Lower leg skin (tissue), 4 donors: ENCODE data around the gene DDR1. TPM values are rescaled to one million over a fixed set of nuclear protein-coding genes. Genes with fewer than 3 reads are reported as not detected.

Experiments used
- DNase-seq, 2 donors: peaks; one replicate each; pipeline ENCODE4 v3.0.0-alpha.2; 2019; ENCODE audit warnings: low spot score in 2 of 2
- H3K4me3 ChIP-seq: fragments of 200-600 bp; sonication (generic); 2 replicates; pipeline ENCODE4 v1.5.1; 2017; ENCODE audit warnings: mild to moderate bottlenecking, low read depth; ENCODE audit not compliant: poor library complexity, severe bottlenecking
- POLR2A ChIP-seq, 2 donors: fragments of 450-650 bp; IDR thresholded peaks; one replicate each; pipeline ENCODE4 v1.6.1; 2016 to 2017; ENCODE audit warnings: antibody characterized with exemption in 2 of 2, mild to moderate bottlenecking in 1 of 2, moderate library complexity in 1 of 2
- WGBS, 2 donors: methylation state at CpG; one replicate each; pipeline ENCODE4 v1.1.5; 2018; 5-methylcytosine and 5-hydroxymethylcytosine counted together
- intact Hi-C: fragments of 100-400 bp; cut with DNase I; formaldehyde crosslinking; loops from one replicate; pipeline ENCODE4 v1.15.0; 2023; ENCODE audit warnings: low total_unique reads
- total RNA-seq, 4 donors: library from RNA; depleted of rRNA; stranded (reverse); fragments of >200 nt; gene quantifications; one replicate each; pipeline ENCODE4 v1.1.0, GENCODE V29; 2016
- TF ChIP-seq, protein P1 (sequence below), 3 donors: fragments of 450-650 bp; IDR thresholded peaks; one replicate each; pipeline ENCODE4 v1.5.1; 2016; ENCODE audit warnings: antibody characterized with exemption in 3 of 3, mild to moderate bottlenecking in 3 of 3, moderate library complexity in 2 of 3

Gene DDR1
- total RNA-seq, 4 donors from 2014 or later: 140 to 221 (median 194) TPM

GRCh38 chr6:30875244-30876038 is 8.9 kb upstream of the DDR1 start:
- 56 to 63% methylated on average over 18 of the region's 18 CpGs for WGBS, 2 donors
- no peak overlapping the region for H3K4me3 ChIP-seq
- intact Hi-C loops: loop anchor here (5.0 to 10.0 kb wide), 2 partner anchors 48 to 131 kb away; partner anchors contain the start of genes FLOT1 and IER3
- no peak for TF ChIP-seq POLR2A (IDR thresholded peaks at IDR 0.05)
- TF ChIP-seq, protein P1, sequence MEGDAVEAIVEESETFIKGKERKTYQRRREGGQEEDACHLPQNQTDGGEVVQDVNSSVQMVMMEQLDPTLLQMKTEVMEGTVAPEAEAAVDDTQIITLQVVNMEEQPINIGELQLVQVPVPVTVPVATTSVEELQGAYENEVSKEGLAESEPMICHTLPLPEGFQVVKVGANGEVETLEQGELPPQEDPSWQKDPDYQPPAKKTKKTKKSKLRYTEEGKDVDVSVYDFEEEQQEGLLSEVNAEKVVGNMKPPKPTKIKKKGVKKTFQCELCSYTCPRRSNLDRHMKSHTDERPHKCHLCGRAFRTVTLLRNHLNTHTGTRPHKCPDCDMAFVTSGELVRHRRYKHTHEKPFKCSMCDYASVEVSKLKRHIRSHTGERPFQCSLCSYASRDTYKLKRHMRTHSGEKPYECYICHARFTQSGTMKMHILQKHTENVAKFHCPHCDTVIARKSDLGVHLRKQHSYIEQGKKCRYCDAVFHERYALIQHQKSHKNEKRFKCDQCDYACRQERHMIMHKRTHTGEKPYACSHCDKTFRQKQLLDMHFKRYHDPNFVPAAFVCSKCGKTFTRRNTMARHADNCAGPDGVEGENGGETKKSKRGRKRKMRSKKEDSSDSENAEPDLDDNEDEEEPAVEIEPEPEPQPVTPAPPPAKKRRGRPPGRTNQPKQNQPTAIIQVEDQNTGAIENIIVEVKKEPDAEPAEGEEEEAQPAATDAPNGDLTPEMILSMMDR (IDR thresholded peaks at IDR 0.05): no peak
- DNase-seq: peak; percentile 49 to 85

GRCh38 chr6:30876039-30876730 is 8.1 kb upstream of the DDR1 start:
- DNase-seq: peak; percentile 69 to 75
- no peak overlapping the region for H3K4me3 ChIP-seq
- intact Hi-C loops: loop anchor here (5.0 to 10.0 kb wide), 2 partner anchors 49 to 131 kb away; partner anchors contain the start of genes FLOT1 and IER3
- TF ChIP-seq POLR2A (IDR thresholded peaks at IDR 0.05): no peak
- TF ChIP-seq, protein P1 (IDR thresholded peaks at IDR 0.05): no peak
- WGBS, 2 donors: 35 to 44% methylated on average over 4 of the region's 4 CpGs

GRCh38 chr6:30877419-30878262 is 6.7 kb upstream of the DDR1 start:
- TF ChIP-seq, protein P1 (IDR thresholded peaks at IDR 0.05): peak in 1 of 3 donors; percentile 85
- TF ChIP-seq POLR2A (IDR thresholded peaks at IDR 0.05): no peak
- intact Hi-C loops: loop anchor here (5.0 to 10.0 kb wide), 2 partner anchors 50 to 133 kb away; partner anchors contain the start of genes FLOT1 and IER3
- peak; percentile 89 to 97 for DNase-seq
- no peak overlapping the region for H3K4me3 ChIP-seq
- WGBS, 2 donors: 11 to 12% methylated on average over 15 of the region's 15 CpGs

- intact Hi-C loops: loop anchor here (5.0 to 10.0 kb wide), 2 partner anchors 53 to 135 kb away; partner anchors contain the start of genes FLOT1 and IER3
- H3K4me3 ChIP-seq: no peak overlapping the region
- peak in 1 of 2 donors; percentile 40 for DNase-seq
- TF ChIP-seq, protein P1 (IDR thresholded peaks at IDR 0.05): no peak
- TF ChIP-seq POLR2A (IDR thresholded peaks at IDR 0.05): no peak
- WGBS, 2 donors: 77 to 83% methylated on average over 8 of the region's 8 CpGs
Observed at GRCh38 chr6:30879684-30880427, 4.5 kb upstream of the DDR1 start.
